Activated CD4-positive, alpha-beta T cell treated with anti-CD3 and anti-CD28 coated beads, Interleukin-2, amount 10 ng/mL, durations not matched to agents 24 days and 14 days (primary cell): ENCODE data around the gene CDC25B. TPM values are rescaled to one million over a fixed set of nuclear protein-coding genes. Genes with fewer than 3 reads are reported as not detected.

Experiments used
- DNase-seq: peaks from one replicate; pipeline ENCODE4 v3.0.0; 2022
- H3K27ac Mint-ChIP-seq: one replicate; pipeline ENCODE4 v1.8.0; 2022; ENCODE audit warnings: mild to moderate bottlenecking, mixed read lengths
- H3K27me3 Mint-ChIP-seq: one replicate; pipeline ENCODE4 v1.8.0; 2022; ENCODE audit warnings: mixed read lengths
- H3K36me3 Mint-ChIP-seq: one replicate; pipeline ENCODE4 v1.8.0; 2022; ENCODE audit warnings: low read depth, mild to moderate bottlenecking, mixed read lengths
- H3K4me1 Mint-ChIP-seq: one replicate; pipeline ENCODE4 v1.8.0; 2021; ENCODE audit warnings: mixed read lengths
- H3K4me3 Mint-ChIP-seq: one replicate; pipeline ENCODE4 v1.8.0; 2022; ENCODE audit warnings: mild to moderate bottlenecking, moderate library complexity, mixed read lengths
- H3K9me3 Mint-ChIP-seq: one replicate; pipeline ENCODE4 v1.8.0; 2021; ENCODE audit warnings: mixed read lengths
- intact Hi-C: fragments of 100-400 bp; cut with micrococcal nuclease; formaldehyde crosslinking; loops from one replicate; pipeline ENCODE4 v1.15.1; 2023
- total RNA-seq: library from RNA; stranded (reverse); gene quantifications from 2 replicates; pipeline ENCODE4 v1.2.3, GENCODE V29; 2022

Gene CDC25B
- 70.7 and 75.5 TPM in 2 replicates for total RNA-seq

- peaks cover 44% of the 10 kb centered on the region for H3K4me1 Mint-ChIP-seq
- DNase-seq = peak; percentile 96
- H3K36me3 Mint-ChIP-seq = peaks cover 25% of the 10 kb centered on the region
- intact Hi-C loops = loop anchor here (1.0 to 5.0 kb wide), 6 partner anchors 8 to 217 kb away; partner anchors contain the start of genes AP5S1 and MAVS
- H3K27ac Mint-ChIP-seq = peak within 1 kb of the TSS; percentile 96
- no peaks in the 10 kb centered on the region for H3K27me3 Mint-ChIP-seq
- H3K4me3 Mint-ChIP-seq = peak within 1 kb of the TSS; percentile 97
- no peaks in the 10 kb centered on the region for H3K9me3 Mint-ChIP-seq
Measured at GRCh38 chr20:3795511-3796468, at the start of gene CDC25B. CDC25B (plus strand) TSS chr20:3796310; CDS start chr20:3796532, 222 bp downstream.

GRCh38 chr20:3747471-3747870 is 48.6 kb upstream of the CDC25B start:
- intact Hi-C loops = no loop called here
- Mint-ChIP-seq H3K4me3 (no peak overlapping the region), H3K36me3 (peaks cover 2% of the 10 kb centered on the region), H3K27ac (no peak overlapping the region), H3K4me1 (peaks cover 16% of the 10 kb centered on the region), H3K9me3 (no peaks in the 10 kb centered on the region), H3K27me3 (peaks cover 13% of the 10 kb centered on the region)
- no peak for DNase-seq

GRCh38 chr20:3748073-3748472 is 48.0 kb upstream of the CDC25B start:
- Mint-ChIP-seq H3K27ac (no peak overlapping the region), H3K4me3 (no peak overlapping the region), H3K36me3 (peaks cover 2% of the 10 kb centered on the region), H3K4me1 (peaks cover 17% of the 10 kb centered on the region), H3K27me3 (peaks cover 13% of the 10 kb centered on the region), H3K9me3 (no peaks in the 10 kb centered on the region)
- intact Hi-C loops = no loop called here
- no peak for DNase-seq

- intact Hi-C loops = no loop called here
- no peak for DNase-seq
- no peak overlapping the region for H3K27ac Mint-ChIP-seq
- no peaks in the 10 kb centered on the region for H3K9me3 Mint-ChIP-seq
- H3K4me3 Mint-ChIP-seq = no peak overlapping the region
- H3K36me3 Mint-ChIP-seq = peaks cover 2% of the 10 kb centered on the region
- H3K27me3 Mint-ChIP-seq = peaks cover 10% of the 10 kb centered on the region
- peaks cover 19% of the 10 kb centered on the region for H3K4me1 Mint-ChIP-seq
Measured at GRCh38 chr20:3749087-3749688, 46.9 kb upstream of the CDC25B start.

GRCh38 chr20:3749689-3750531 is 46.2 kb upstream of the CDC25B start:
- no peak overlapping the region for H3K4me3 Mint-ChIP-seq
- peaks cover 13% of the 10 kb centered on the region for H3K4me1 Mint-ChIP-seq
- no peak overlapping the region for H3K27ac Mint-ChIP-seq
- H3K27me3 Mint-ChIP-seq = peaks cover 3% of the 10 kb centered on the region
- DNase-seq = peak; percentile 80
- H3K9me3 Mint-ChIP-seq = no peaks in the 10 kb centered on the region
- intact Hi-C loops = loop anchor here (5.0 kb wide), 1 partner anchor 72 kb away; the partner anchor contains the start of gene AP5S1
- H3K36me3 Mint-ChIP-seq = peaks cover 2% of the 10 kb centered on the region

GRCh38 chr20:3751305-3751674 is 44.8 kb upstream of the CDC25B start:
- no peak for DNase-seq
- no peak overlapping the region for H3K4me3 Mint-ChIP-seq
- peaks cover 3% of the 10 kb centered on the region for H3K27me3 Mint-ChIP-seq
- peaks cover 8% of the 10 kb centered on the region for H3K4me1 Mint-ChIP-seq
- H3K9me3 Mint-ChIP-seq = no peaks in the 10 kb centered on the region
- peaks cover 2% of the 10 kb centered on the region for H3K36me3 Mint-ChIP-seq
- H3K27ac Mint-ChIP-seq = no peak overlapping the region
- intact Hi-C loops = loop anchor here (5.0 kb wide), 1 partner anchor 71 kb away; the partner anchor contains the start of gene AP5S1

GRCh38 chr20:3751675-3752385 is 44.3 kb upstream of the CDC25B start:
- peaks cover 2% of the 10 kb centered on the region for H3K36me3 Mint-ChIP-seq
- DNase-seq = peak; percentile 80
- intact Hi-C loops = loop anchor here (2.0 to 5.0 kb wide), 2 partner anchors 17 to 70 kb away; partner anchors contain the start of gene AP5S1
- H3K4me1 Mint-ChIP-seq = peaks cover 8% of the 10 kb centered on the region
- peak overlapping the region; percentile 19 for H3K4me3 Mint-ChIP-seq
- H3K27ac Mint-ChIP-seq = peak overlapping the region; percentile 45
- no peaks in the 10 kb centered on the region for H3K9me3 Mint-ChIP-seq
- peaks cover 3% of the 10 kb centered on the region for H3K27me3 Mint-ChIP-seq

GRCh38 chr20:3752386-3752759 is 43.7 kb upstream of the CDC25B start:
- DNase-seq = no peak
- peaks cover 4% of the 10 kb centered on the region for H3K36me3 Mint-ChIP-seq
- H3K4me1 Mint-ChIP-seq = peaks cover 8% of the 10 kb centered on the region
- H3K4me3 Mint-ChIP-seq = peak overlapping the region; percentile 19
- intact Hi-C loops = loop anchor here (2.0 to 5.0 kb wide), 2 partner anchors 16 to 70 kb away; partner anchors contain the start of gene AP5S1
- peak overlapping the region; percentile 45 for H3K27ac Mint-ChIP-seq
- H3K9me3 Mint-ChIP-seq = no peaks in the 10 kb centered on the region
- H3K27me3 Mint-ChIP-seq = peaks cover 2% of the 10 kb centered on the region

- peaks cover 1% of the 10 kb centered on the region for H3K27me3 Mint-ChIP-seq
- peak; percentile 88 for DNase-seq
- peaks cover 9% of the 10 kb centered on the region for H3K36me3 Mint-ChIP-seq
- no peaks in the 10 kb centered on the region for H3K9me3 Mint-ChIP-seq
- no peak overlapping the region for H3K27ac Mint-ChIP-seq
- peaks cover 8% of the 10 kb centered on the region for H3K4me1 Mint-ChIP-seq
- intact Hi-C loops = loop anchor here (2.0 to 5.0 kb wide), 2 partner anchors 16 to 69 kb away; partner anchors contain the start of gene AP5S1
- no peak overlapping the region for H3K4me3 Mint-ChIP-seq
Measured at GRCh38 chr20:3753098-3753497, 43.0 kb upstream of the CDC25B start.

- peaks cover 8% of the 10 kb centered on the region for H3K4me1 Mint-ChIP-seq
- H3K36me3 Mint-ChIP-seq = peaks cover 10% of the 10 kb centered on the region
- intact Hi-C loops = loop anchor here (2.0 to 5.0 kb wide), 2 partner anchors 15 to 69 kb away; partner anchors contain the start of gene AP5S1
- no peak for DNase-seq
- H3K27me3 Mint-ChIP-seq = peaks cover under 1% of the 10 kb centered on the region
- H3K27ac Mint-ChIP-seq = no peak overlapping the region
- no peaks in the 10 kb centered on the region for H3K9me3 Mint-ChIP-seq
- H3K4me3 Mint-ChIP-seq = no peak overlapping the region
Measured at GRCh38 chr20:3753501-3754275, 42.4 kb upstream of the CDC25B start.

GRCh38 chr20:3754276-3754630 is 41.9 kb upstream of the CDC25B start:
- Mint-ChIP-seq H3K4me3 (no peak overlapping the region), H3K9me3 (no peaks in the 10 kb centered on the region), H3K4me1 (peaks cover 8% of the 10 kb centered on the region), H3K36me3 (peaks cover 10% of the 10 kb centered on the region), H3K27me3 (no peaks in the 10 kb centered on the region), H3K27ac (no peak overlapping the region)
- intact Hi-C loops = loop anchor here (5.0 kb wide), 1 partner anchor 68 kb away; the partner anchor contains the start of gene AP5S1
- DNase-seq = no peak

- intact Hi-C loops = no loop called here
- Mint-ChIP-seq H3K36me3 (peaks cover 10% of the 10 kb centered on the region), H3K4me1 (peaks cover 8% of the 10 kb centered on the region), H3K4me3 (no peak overlapping the region), H3K9me3 (no peaks in the 10 kb centered on the region), H3K27ac (no peak overlapping the region), H3K27me3 (no peaks in the 10 kb centered on the region)
- DNase-seq = no peak
Measured at GRCh38 chr20:3755269-3755668, 40.8 kb upstream of the CDC25B start.
